Peyer's patch (tissue), 4 donors: ENCODE results near the gene SGCA. TPM values are rescaled to one million over a fixed set of nuclear protein-coding genes. Genes with fewer than 3 reads are reported as not detected.

Source experiments
- DNase-seq, 3 donors: peaks; one replicate each; pipeline ENCODE4 v3.0.0-alpha.2; 2017 to 2019
- H3K27ac ChIP-seq, 4 donors: fragments of 200-600 bp; sonication (generic); one replicate each; pipeline ENCODE4 v1.5.1; 2016 to 2019
- H3K27me3 ChIP-seq, 2 donors: fragments of 200-600 bp; sonication (generic); one replicate each; pipeline ENCODE4 v1.5.1; 2019
- H3K36me3 ChIP-seq, 3 donors: fragments of 200-600 bp; sonication (generic); one replicate each; pipeline ENCODE4 v1.5.1; 2016 to 2019
- H3K4me1 ChIP-seq, 4 donors: fragments of 200-600 bp; sonication (generic); one replicate each; pipeline ENCODE4 v1.5.1; 2016 to 2019
- H3K4me3 ChIP-seq, 4 donors: fragments of 200-600 bp; sonication (generic); 1 replicate in 3 of 4; 2 replicates in 1 of 4; pipeline ENCODE4 v1.5.1; 2016 to 2019; ENCODE audit warnings: mild to moderate bottlenecking in 1 of 4
- H3K9me3 ChIP-seq, 4 donors: fragments of 200-600 bp; sonication (generic); one replicate each; pipeline ENCODE4 v1.5.1; 2016 to 2019; ENCODE audit warnings: mild to moderate bottlenecking in 1 of 4
- POLR2A ChIP-seq, 2 donors: fragments of 450-650 bp; IDR thresholded peaks; one replicate each; pipeline ENCODE4 v1.5.1; 2017; ENCODE audit warnings: antibody characterized with exemption in 2 of 2, mild to moderate bottlenecking in 2 of 2, moderate library complexity in 2 of 2
- total RNA-seq, 4 donors: library from RNA; depleted of rRNA; stranded (reverse); fragments of >200 nt; gene quantifications; one replicate each; pipeline ENCODE4 v1.1.0, GENCODE V29; 2016
- TF ChIP-seq, protein P1 (sequence below), 6 experiments: fragments of 450-650 bp in 4 of 6; fragments of 200-600 bp in 2 of 6; sonication (generic) in 1 of 6; IDR thresholded peaks; one replicate each; pipeline ENCODE4 v1.5.1; 2017 to 2019; ENCODE audit warnings: antibody characterized with exemption in 6 of 6, mild to moderate bottlenecking in 3 of 6, moderate library complexity in 1 of 6

SGCA gene
- total RNA-seq, 4 donors from 2014 or later = 2.9 to 3.5 (median 3.5) TPM; not detected in 1

DNA sequence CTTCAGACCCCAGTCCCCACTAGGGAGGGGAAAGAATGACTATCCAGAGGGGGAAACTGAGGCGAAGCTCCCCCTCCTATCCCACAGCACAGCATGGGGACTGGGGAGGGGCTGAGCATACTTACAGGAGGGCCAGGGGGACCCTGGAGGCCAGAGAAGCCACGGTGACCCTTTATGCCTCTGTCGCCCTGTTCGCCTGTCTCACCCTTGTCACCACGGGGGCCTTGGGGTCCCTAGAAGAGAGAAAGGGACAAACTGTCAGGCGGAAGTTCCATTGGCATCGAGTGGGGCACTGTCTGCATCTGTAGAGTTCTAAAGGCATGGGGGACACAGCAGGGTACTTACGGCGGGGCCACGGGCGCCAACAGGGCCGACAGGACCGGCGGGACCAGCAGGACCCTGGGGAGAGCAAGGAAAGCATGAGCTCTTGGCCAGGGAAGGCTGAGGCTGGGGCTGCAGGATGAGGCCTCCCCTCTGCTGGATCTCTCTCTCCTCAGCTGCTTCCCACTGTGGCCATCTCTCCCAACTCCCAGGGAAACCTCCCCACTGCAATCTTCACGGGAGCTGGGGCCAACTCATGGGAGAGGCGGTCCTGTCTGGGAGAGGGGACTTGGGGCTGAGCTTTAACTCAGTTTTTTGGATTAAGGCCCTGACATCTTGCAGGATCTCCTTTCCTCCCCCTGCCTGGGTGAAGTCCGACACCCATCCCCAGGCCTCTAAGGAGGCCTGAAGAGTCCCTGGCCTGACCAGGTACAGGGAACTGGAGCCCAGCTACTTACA, 22.1 kb downstream of the SGCA start:
- Histone ChIP-seq H3K27ac (no peak overlapping the region), H3K4me1 (peaks cover 3 to 17% (median 14%) of the 10 kb centered on the region in 4 donors), H3K36me3 (peaks cover 0 to 39% (median 0%) of the 10 kb centered on the region in 3 donors), H3K27me3 (no peaks in the 10 kb centered on the region), H3K4me3 (no peak overlapping the region), H3K9me3 (no peaks in the 10 kb centered on the region)
- DNase-seq = no peak
- TF ChIP-seq POLR2A (IDR thresholded peaks at IDR 0.05) = no peak

DNA sequence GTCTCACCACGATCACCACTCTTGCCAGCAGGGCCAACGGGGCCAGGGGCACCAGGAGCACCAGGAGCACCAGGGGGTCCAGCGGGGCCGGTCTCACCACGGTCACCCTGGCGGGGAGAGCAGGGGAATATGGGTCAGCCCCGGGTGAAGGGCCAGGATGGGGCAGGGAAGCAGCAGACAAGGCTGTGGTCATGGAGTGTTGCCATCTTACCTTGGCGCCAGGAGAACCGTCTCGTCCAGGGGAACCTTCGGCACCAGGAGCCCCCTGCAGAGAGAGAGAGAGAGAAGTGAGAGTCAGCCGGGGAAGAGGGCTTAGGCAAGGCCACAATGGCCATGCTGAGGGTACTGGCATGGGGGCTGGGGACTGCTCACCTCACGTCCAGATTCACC, 22.7 kb downstream of the SGCA start:
- Histone ChIP-seq H3K4me1 (peaks cover 3 to 15% (median 11%) of the 10 kb centered on the region in 4 donors), H3K36me3 (peaks cover 0 to 43% (median 0%) of the 10 kb centered on the region in 3 donors), H3K4me3 (no peak overlapping the region), H3K27ac (no peak overlapping the region), H3K27me3 (no peaks in the 10 kb centered on the region), H3K9me3 (no peaks in the 10 kb centered on the region)
- DNase-seq = no peak
- TF ChIP-seq, protein P1, sequence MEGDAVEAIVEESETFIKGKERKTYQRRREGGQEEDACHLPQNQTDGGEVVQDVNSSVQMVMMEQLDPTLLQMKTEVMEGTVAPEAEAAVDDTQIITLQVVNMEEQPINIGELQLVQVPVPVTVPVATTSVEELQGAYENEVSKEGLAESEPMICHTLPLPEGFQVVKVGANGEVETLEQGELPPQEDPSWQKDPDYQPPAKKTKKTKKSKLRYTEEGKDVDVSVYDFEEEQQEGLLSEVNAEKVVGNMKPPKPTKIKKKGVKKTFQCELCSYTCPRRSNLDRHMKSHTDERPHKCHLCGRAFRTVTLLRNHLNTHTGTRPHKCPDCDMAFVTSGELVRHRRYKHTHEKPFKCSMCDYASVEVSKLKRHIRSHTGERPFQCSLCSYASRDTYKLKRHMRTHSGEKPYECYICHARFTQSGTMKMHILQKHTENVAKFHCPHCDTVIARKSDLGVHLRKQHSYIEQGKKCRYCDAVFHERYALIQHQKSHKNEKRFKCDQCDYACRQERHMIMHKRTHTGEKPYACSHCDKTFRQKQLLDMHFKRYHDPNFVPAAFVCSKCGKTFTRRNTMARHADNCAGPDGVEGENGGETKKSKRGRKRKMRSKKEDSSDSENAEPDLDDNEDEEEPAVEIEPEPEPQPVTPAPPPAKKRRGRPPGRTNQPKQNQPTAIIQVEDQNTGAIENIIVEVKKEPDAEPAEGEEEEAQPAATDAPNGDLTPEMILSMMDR (IDR thresholded peaks at IDR 0.05) = no peak
- no peak for TF ChIP-seq POLR2A (IDR thresholded peaks at IDR 0.05)

DNA sequence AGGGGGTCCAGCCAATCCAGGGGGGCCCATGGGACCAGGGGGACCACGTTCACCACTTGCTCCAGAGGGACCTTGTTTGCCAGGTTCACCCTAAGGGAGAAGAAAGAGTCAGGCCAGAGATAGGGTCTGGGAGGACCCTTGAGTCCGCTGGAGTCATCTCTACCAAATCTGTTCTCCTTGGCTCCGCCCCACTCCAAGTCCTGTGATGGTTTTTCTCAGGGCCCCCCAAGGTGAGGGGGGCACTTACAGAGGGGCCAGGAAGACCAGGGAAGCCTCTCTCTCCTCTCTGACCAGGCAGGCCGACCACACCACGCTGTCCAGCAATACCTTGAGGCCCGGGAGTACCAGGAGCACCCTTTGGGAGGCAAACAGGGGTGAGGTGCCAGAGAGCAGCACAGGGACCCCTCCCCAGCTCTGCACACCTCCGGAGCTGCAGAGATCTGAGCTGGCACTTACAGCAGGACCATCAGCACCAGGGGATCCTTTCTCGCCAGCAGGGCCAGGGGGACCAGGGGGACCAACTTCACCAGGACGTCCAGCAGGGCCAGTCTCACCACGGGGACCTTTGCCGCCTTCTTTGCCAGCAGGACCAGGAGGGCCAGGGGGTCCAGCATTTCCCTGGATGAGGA, 23.2 kb downstream of the SGCA start:
- TF ChIP-seq, protein P1 (IDR thresholded peaks at IDR 0.05) = no peak
- TF ChIP-seq POLR2A (IDR thresholded peaks at IDR 0.05) = no peak
- Histone ChIP-seq H3K27ac (no peak overlapping the region), H3K27me3 (no peaks in the 10 kb centered on the region), H3K4me1 (peaks cover under 1 to 10% (median 8%) of the 10 kb centered on the region in 4 donors), H3K4me3 (no peak overlapping the region), H3K36me3 (peaks cover 0 to 48% (median 0%) of the 10 kb centered on the region in 3 donors), H3K9me3 (no peaks in the 10 kb centered on the region)
- no peak for DNase-seq

DNA sequence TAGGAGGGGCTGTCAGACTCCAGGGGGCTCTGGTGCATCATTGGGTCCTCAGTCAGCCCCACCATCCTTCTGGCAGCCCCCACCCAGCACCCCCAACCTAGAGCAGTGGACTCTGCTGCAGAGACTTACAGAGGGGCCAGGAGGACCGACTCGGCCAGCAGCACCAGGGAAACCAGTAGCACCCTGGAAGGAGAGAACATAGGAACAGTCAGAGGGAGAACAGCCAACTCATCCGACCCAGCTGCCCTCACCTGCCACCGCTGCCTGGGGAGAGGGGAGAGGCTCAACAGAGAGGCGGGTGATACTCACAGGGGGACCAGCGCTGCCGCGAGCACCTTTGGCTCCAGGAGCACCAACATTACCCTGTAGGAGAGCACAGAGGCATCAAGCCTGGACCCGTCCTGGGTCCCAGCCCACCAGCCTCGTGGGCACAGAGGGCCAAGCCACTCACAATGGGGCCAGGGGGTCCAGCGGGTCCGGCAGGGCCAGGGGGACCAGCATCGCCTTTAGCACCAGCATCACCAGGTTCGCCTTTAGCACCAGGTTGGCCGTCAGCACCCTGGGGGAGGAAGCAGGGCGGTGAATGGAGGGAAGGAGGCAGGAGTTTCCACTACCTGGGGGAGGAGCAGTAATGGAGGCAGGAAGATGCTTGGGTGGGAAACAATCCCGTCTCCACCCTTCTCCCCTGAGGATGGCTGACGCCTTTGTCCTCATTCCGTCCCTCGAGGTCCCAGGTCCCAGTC, 23.9 kb downstream of the SGCA start:
- TF ChIP-seq POLR2A (IDR thresholded peaks at IDR 0.05) = no peak
- TF ChIP-seq, protein P1 (IDR thresholded peaks at IDR 0.05) = no peak
- no peaks in the 10 kb centered on the region for H3K27me3 ChIP-seq
- no peak overlapping the region for H3K27ac ChIP-seq
- peaks cover 0 to 55% (median 0%) of the 10 kb centered on the region in 3 donors for H3K36me3 ChIP-seq
- no peak overlapping the region for H3K4me3 ChIP-seq
- peaks cover 0 to 6% (median 3%) of the 10 kb centered on the region in 4 donors for H3K4me1 ChIP-seq
- H3K9me3 ChIP-seq = no peaks in the 10 kb centered on the region
- no peak for DNase-seq

DNA sequence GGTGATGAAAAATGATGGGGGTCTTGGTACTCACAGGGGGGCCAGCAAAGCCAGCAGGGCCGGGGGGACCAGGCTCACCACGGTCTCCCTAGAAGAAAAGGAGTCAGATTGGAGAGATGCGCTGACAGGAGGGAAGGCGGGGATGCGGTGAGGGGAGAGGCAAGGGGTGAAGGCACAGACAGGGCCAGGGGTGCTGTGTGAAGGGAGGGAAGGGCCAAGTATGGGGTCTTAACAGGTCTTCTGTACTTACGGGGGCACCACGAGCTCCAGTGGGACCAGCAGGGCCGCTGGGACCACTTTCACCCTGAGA, 24.4 kb downstream of the SGCA start:
- no peak for DNase-seq
- Histone ChIP-seq H3K36me3 (peaks cover 0 to 60% (median 0%) of the 10 kb centered on the region in 3 donors), H3K4me1 (peaks cover 0 to 4% (median 0%) of the 10 kb centered on the region in 4 donors), H3K27me3 (no peaks in the 10 kb centered on the region), H3K27ac (no peak overlapping the region), H3K4me3 (no peak overlapping the region), H3K9me3 (no peaks in the 10 kb centered on the region)
- TF ChIP-seq, protein P1 (IDR thresholded peaks at IDR 0.05) = no peak
- no peak for TF ChIP-seq POLR2A (IDR thresholded peaks at IDR 0.05)
